Body of pancreas (tissue), 4 donors: ENCODE measurements around the gene TMEM232.

Source experiments
- CTCF ChIP-seq, 7 experiments: fragments of 450-650 bp in 4 of 7; fragments of 200-600 bp in 3 of 7; sonication (generic) in 3 of 7; IDR thresholded peaks; one replicate each; pipeline ENCODE4 v1.5.1; 2016 to 2019; ENCODE audit warnings: antibody characterized with exemption in 7 of 7
- POLR2A ChIP-seq, 3 donors: fragments of 450-650 bp; IDR thresholded peaks; one replicate each; pipeline ENCODE4 v1.6.1; 2016; ENCODE audit warnings: antibody characterized with exemption in 3 of 3, mild to moderate bottlenecking in 2 of 3

- no peak for TF ChIP-seq CTCF (IDR thresholded peaks at IDR 0.05)
- TF ChIP-seq POLR2A (IDR thresholded peaks at IDR 0.05) = no peak
Observed at GRCh38 chr5:110525762-110526161, 200.7 kb downstream of the TMEM232 start.
